Trophoblast cell (in vitro differentiated cells and primary cell): ENCODE measurements around the gene DYNC1I2.

ENCODE experiments used
- DNase-seq, 2 donors: peaks; one replicate each; pipeline ENCODE4 v3.0.0-alpha.2; 2016
- H2AFZ ChIP-seq: 2 replicates; pipeline ENCODE4 v1.6.1; 2013; ENCODE audit warnings: low read length, moderate library complexity, mild to moderate bottlenecking; ENCODE audit not compliant: insufficient read depth, poor library complexity
- H2AK5ac ChIP-seq: 2 replicates; pipeline ENCODE4 v1.6.1; 2013; ENCODE audit warnings: mild to moderate bottlenecking, low read length
- H2BK120ac ChIP-seq: 2 replicates; pipeline ENCODE4 v1.6.1; 2013; ENCODE audit warnings: low read length, mild to moderate bottlenecking, moderate library complexity; ENCODE audit not compliant: insufficient read depth, poor library complexity
- H2BK12ac ChIP-seq: 2 replicates; pipeline ENCODE4 v1.6.1; 2013; ENCODE audit warnings: mild to moderate bottlenecking, low read length, moderate library complexity
- H2BK5ac ChIP-seq: 2 replicates; pipeline ENCODE4 v1.6.1; 2013; ENCODE audit warnings: low read length, low read depth, moderate library complexity, mild to moderate bottlenecking; ENCODE audit not compliant: poor library complexity
- H3K14ac ChIP-seq: 2 replicates; pipeline ENCODE4 v1.6.1; 2013; ENCODE audit warnings: mild to moderate bottlenecking, low read length
- H3K18ac ChIP-seq: 2 replicates; pipeline ENCODE4 v1.6.1; 2013; ENCODE audit warnings: mild to moderate bottlenecking, low read length
- H3K23ac ChIP-seq: 2 replicates; pipeline ENCODE4 v1.6.1; 2013; ENCODE audit warnings: low read length
- H3K27ac ChIP-seq: 2 replicates; pipeline ENCODE4 v1.5.1; 2013; ENCODE audit warnings: low read depth, mild to moderate bottlenecking, inconsistent platforms, low read length, moderate library complexity
- H3K27me3 ChIP-seq: 2 replicates; pipeline ENCODE4 v1.6.1; 2013; ENCODE audit warnings: inconsistent platforms, mild to moderate bottlenecking, low read length, moderate library complexity; ENCODE audit not compliant: insufficient read depth
- H3K36me3 ChIP-seq, 2 experiments: 1 replicate in 1 of 2; 2 replicates in 1 of 2; pipeline ENCODE4 v1.6.1; 2013; ENCODE audit warnings: low read length in 2 of 2, mild to moderate bottlenecking in 2 of 2, moderate library complexity in 1 of 2; ENCODE audit not compliant: insufficient read depth in 2 of 2, control insufficient read depth in 1 of 2
- H3K4ac ChIP-seq: 2 replicates; pipeline ENCODE4 v1.6.1; 2013; ENCODE audit warnings: low read depth, mild to moderate bottlenecking, low read length, moderate library complexity
- H3K4me1 ChIP-seq, 2 experiments: 1 replicate in 1 of 2; 2 replicates in 1 of 2; pipeline ENCODE4 v1.6.1; 2013; ENCODE audit warnings: low read length in 2 of 2, mild to moderate bottlenecking in 2 of 2, moderate library complexity in 1 of 2; ENCODE audit not compliant: insufficient read depth in 2 of 2, control insufficient read depth in 1 of 2
- H3K4me2 ChIP-seq: 2 replicates; pipeline ENCODE4 v1.6.1; 2013; ENCODE audit warnings: inconsistent platforms, mild to moderate bottlenecking, low read length, moderate library complexity
- H3K4me3 ChIP-seq: 2 replicates; pipeline ENCODE4 v1.5.1; 2013; ENCODE audit warnings: mild to moderate bottlenecking, low read depth, low read length, inconsistent platforms
- H3K79me1 ChIP-seq: one replicate; pipeline ENCODE4 v1.6.1; 2013; ENCODE audit warnings: low read length
- H3K79me2 ChIP-seq: 2 replicates; pipeline ENCODE4 v1.6.1; 2013; ENCODE audit warnings: low read length, mild to moderate bottlenecking; ENCODE audit not compliant: control insufficient read depth, insufficient read depth, poor library complexity
- H3K9ac ChIP-seq: 2 replicates; pipeline ENCODE4 v1.6.1; 2013; ENCODE audit warnings: mild to moderate bottlenecking, low read length
- H3K9me3 ChIP-seq: 2 replicates; pipeline ENCODE4 v1.6.1; 2013; ENCODE audit warnings: low read depth, mild to moderate bottlenecking, control low read depth, inconsistent platforms, low read length; ENCODE audit not compliant: insufficient read depth
- H4K12ac ChIP-seq: 2 replicates; pipeline ENCODE4 v1.6.1; 2013; ENCODE audit warnings: low read depth, mild to moderate bottlenecking, low read length, moderate library complexity
- H4K8ac ChIP-seq: 2 replicates; pipeline ENCODE4 v1.6.1; 2013; ENCODE audit warnings: low read depth, mild to moderate bottlenecking, low read length, moderate library complexity
- H4K91ac ChIP-seq: one replicate; pipeline ENCODE4 v1.6.1; 2013; ENCODE audit warnings: low read depth, mild to moderate bottlenecking, low read length, moderate library complexity
- WGBS: extraction: QIAGEN DNeasy Blood & Tissue Kit; methylation state at CpG from one replicate; pipeline ENCODE4 v1.1.7; 2013; ENCODE audit warnings: missing lambda C conversion rate; ENCODE audit not compliant: insufficient read length, insufficient coverage; ENCODE audit errors: extremely low coverage; 5-methylcytosine and 5-hydroxymethylcytosine counted together

DYNC1I2 gene

GRCh38 chr2:171728989-171729951, 42.0 kb downstream of the DYNC1I2 start:
- Histone ChIP-seq H2AFZ (no peak overlapping the region), H3K4me3 (no peak overlapping the region), H3K27ac (no peak overlapping the region), H3K23ac (no peak overlapping the region), H3K79me2 (no peaks in the 10 kb centered on the region), H3K4me2 (no peak overlapping the region), H3K18ac (no peak overlapping the region), H3K36me3 (peaks cover 8 to 20% of the 10 kb centered on the region in 2 experiments), H4K8ac (no peak overlapping the region), H2AK5ac (no peak overlapping the region), H2BK120ac (no peak overlapping the region), H3K4me1 (no peaks in the 10 kb centered on the region), H3K9me3 (no peaks in the 10 kb centered on the region), H3K79me1 (no peaks in the 10 kb centered on the region), H2BK12ac (no peak overlapping the region), H2BK5ac (no peak overlapping the region), H3K9ac (no peak overlapping the region), H3K4ac (no peak overlapping the region), H4K91ac (no peak overlapping the region), H4K12ac (no peak overlapping the region), H3K14ac (no peak overlapping the region), H3K27me3 (no peaks in the 10 kb centered on the region)
- no peak for DNase-seq
- no CpG with 5 or more reads among the region's 3 CpGs for WGBS

DNA sequence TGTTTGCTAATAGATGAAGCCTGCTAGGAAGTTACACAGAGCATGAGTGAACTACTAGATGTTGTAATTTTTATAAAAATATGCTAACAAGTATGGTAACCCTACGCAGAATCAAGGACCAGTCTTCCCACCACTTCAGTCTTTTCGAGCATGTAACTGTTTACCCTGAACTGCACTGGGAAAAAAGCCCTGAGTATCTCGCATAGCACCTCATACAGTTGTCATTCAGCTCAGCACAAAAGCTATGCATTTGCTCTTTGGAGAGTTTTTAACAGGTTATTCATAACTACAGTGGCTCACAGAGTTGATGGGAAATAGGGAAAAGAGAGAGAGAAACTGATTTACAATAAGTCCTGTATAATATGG, 42.7 kb downstream of the DYNC1I2 start:
- no peak overlapping the region for H3K27ac ChIP-seq
- no peaks in the 10 kb centered on the region for H3K27me3 ChIP-seq
- H3K79me1 ChIP-seq = no peaks in the 10 kb centered on the region
- no peak overlapping the region for H4K12ac ChIP-seq
- H2AK5ac ChIP-seq = no peak overlapping the region
- H3K18ac ChIP-seq = no peak overlapping the region
- H2BK5ac ChIP-seq = no peak overlapping the region
- no peak overlapping the region for H2AFZ ChIP-seq
- H3K9ac ChIP-seq = no peak overlapping the region
- H2BK120ac ChIP-seq = no peak overlapping the region
- H3K4me2 ChIP-seq = no peak overlapping the region
- no peak overlapping the region for H3K23ac ChIP-seq
- H4K8ac ChIP-seq = no peak overlapping the region
- no peak overlapping the region for H3K4me3 ChIP-seq
- H3K79me2 ChIP-seq = no peaks in the 10 kb centered on the region
- H3K9me3 ChIP-seq = no peaks in the 10 kb centered on the region
- H3K36me3 ChIP-seq = peaks cover 8 to 17% of the 10 kb centered on the region in 2 experiments
- no peak overlapping the region for H2BK12ac ChIP-seq
- H4K91ac ChIP-seq = no peak overlapping the region
- no peaks in the 10 kb centered on the region for H3K4me1 ChIP-seq
- DNase-seq = no peak
- no CpG with 5 or more reads among the region's 3 CpGs for WGBS
- H3K4ac ChIP-seq = no peak overlapping the region
- H3K14ac ChIP-seq = no peak overlapping the region

DNA sequence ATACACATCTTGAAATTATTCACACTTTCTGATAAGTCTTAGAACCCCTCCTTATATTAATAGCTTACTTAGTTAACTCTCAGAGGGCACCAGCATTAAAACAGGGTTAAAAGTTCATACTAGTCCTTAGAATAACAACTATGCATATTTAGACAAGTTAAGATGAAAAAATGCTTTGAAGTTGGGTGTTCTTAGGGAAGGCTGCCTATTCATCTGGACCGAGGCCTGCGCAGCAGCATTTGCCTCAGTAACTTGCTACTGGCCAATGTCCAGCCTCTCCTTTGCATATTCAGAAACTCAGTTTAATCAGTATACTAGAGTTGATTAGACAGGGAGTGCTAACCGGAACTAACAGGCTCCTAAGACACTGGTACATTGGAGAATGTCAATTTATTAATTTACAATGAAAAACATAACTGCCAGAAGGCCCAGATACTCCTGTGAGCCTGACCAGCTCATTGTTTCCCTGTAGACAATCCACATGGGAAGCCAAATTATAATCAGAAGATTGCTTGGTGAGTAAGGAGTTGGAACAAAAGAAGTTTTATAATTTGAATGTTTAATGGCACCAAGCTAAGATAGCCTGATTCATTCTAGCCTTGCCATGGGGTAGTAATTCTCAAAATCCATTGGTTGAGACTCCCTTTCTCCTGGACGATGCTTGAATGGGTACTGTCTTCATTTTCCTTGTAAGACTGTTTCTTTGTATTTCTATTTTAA, 48.9 kb downstream of the DYNC1I2 start:
- H4K8ac ChIP-seq = no peak overlapping the region
- H2AFZ ChIP-seq = no peak overlapping the region
- no peak overlapping the region for H3K23ac ChIP-seq
- H3K9ac ChIP-seq = no peak overlapping the region
- no peak overlapping the region for H2BK120ac ChIP-seq
- no CpG with 5 or more reads among the region's 4 CpGs for WGBS
- no peaks in the 10 kb centered on the region for H3K27me3 ChIP-seq
- peaks cover 16 to 22% of the 10 kb centered on the region in 2 experiments for H3K36me3 ChIP-seq
- H3K4ac ChIP-seq = no peak overlapping the region
- DNase-seq = no peak
- H2AK5ac ChIP-seq = no peak overlapping the region
- H2BK12ac ChIP-seq = no peak overlapping the region
- H3K4me1 ChIP-seq = no peaks in the 10 kb centered on the region
- H4K91ac ChIP-seq = no peak overlapping the region
- no peaks in the 10 kb centered on the region for H3K79me2 ChIP-seq
- H3K27ac ChIP-seq = no peak overlapping the region
- H3K4me2 ChIP-seq = no peak overlapping the region
- H3K18ac ChIP-seq = no peak overlapping the region
- H4K12ac ChIP-seq = no peak overlapping the region
- no peak overlapping the region for H2BK5ac ChIP-seq
- H3K79me1 ChIP-seq = no peaks in the 10 kb centered on the region
- H3K4me3 ChIP-seq = no peak overlapping the region
- no peaks in the 10 kb centered on the region for H3K9me3 ChIP-seq
- H3K14ac ChIP-seq = no peak overlapping the region

- H4K8ac ChIP-seq = no peak overlapping the region
- H2AK5ac ChIP-seq = no peak overlapping the region
- H3K79me1 ChIP-seq = no peaks in the 10 kb centered on the region
- H3K4me3 ChIP-seq = no peak overlapping the region
- H2AFZ ChIP-seq = no peak overlapping the region
- H3K9ac ChIP-seq = no peak overlapping the region
- H3K27ac ChIP-seq = no peak overlapping the region
- H3K18ac ChIP-seq = no peak overlapping the region
- no peak overlapping the region for H4K12ac ChIP-seq
- no peak overlapping the region for H3K23ac ChIP-seq
- no peak for DNase-seq
- no peak overlapping the region for H3K4me2 ChIP-seq
- no peak overlapping the region for H2BK12ac ChIP-seq
- H3K4me1 ChIP-seq = no peaks in the 10 kb centered on the region
- H2BK5ac ChIP-seq = no peak overlapping the region
- no peaks in the 10 kb centered on the region for H3K79me2 ChIP-seq
- H2BK120ac ChIP-seq = no peak overlapping the region
- H4K91ac ChIP-seq = no peak overlapping the region
- no peaks in the 10 kb centered on the region for H3K27me3 ChIP-seq
- H3K14ac ChIP-seq = no peak overlapping the region
- no CpG with 5 or more reads among the region's 2 CpGs for WGBS
- H3K36me3 ChIP-seq = peaks cover 10 to 24% of the 10 kb centered on the region in 2 experiments
- H3K9me3 ChIP-seq = no peaks in the 10 kb centered on the region
- H3K4ac ChIP-seq = no peak overlapping the region
These were observed 53.9 kb downstream of the DYNC1I2 start for GRCh38 chr2:171741189-171741588.
